ENCODE measurements around the gene P2RX7. TPM values are rescaled to one million over a fixed set of nuclear protein-coding genes. Genes with fewer than 3 reads are reported as not detected.
"Not testable (repeated sequence)": the region's sequence is repeated elsewhere in the genome, so short reads cannot be mapped to it uniquely, and the experiment has no call there.

P2RX7 gene
- total RNA-seq, 4 donors from 2014 or later: 9.8 to 38.6 (median 24.4) TPM

- TF ChIP-seq CTCF (IDR thresholded peaks at IDR 0.05): no peak
- TF ChIP-seq POLR2A (IDR thresholded peaks at IDR 0.05): no peak
- H3K4me3 ChIP-seq (ENCODE audit: low read depth, poor library complexity, severe bottlenecking): no peak overlapping the region
- intact Hi-C loops (cut with DNase I; ENCODE audit: low total_unique reads): no loop called here
- WGBS, 2 donors: 94 to 96% methylated on average over 14 to 21 of the region's 24 CpGs
- no peak for DNase-seq (ENCODE audit: low spot score in 2 of 2)
Observed at GRCh38 chr12:121228919-121229665, 96.4 kb downstream of the P2RX7 start.

GRCh38 chr12:121229826-121230537 is 97.3 kb downstream of the P2RX7 start:
- DNase-seq (ENCODE audit: low spot score in 2 of 2): peak in 1 of 2 donors; percentile 94
- intact Hi-C loops (cut with DNase I; ENCODE audit: low total_unique reads); H3K4me3 ChIP-seq (ENCODE audit: low read depth, poor library complexity, severe bottlenecking): not testable (repeated sequence)
- peak in 1 of 3 donors; percentile 69 for TF ChIP-seq CTCF (IDR thresholded peaks at IDR 0.05)
- 41 to 44% methylated on average over 19 of the region's 19 CpGs for WGBS, 2 donors

- no peak overlapping the region for H3K4me3 ChIP-seq (ENCODE audit: low read depth, poor library complexity, severe bottlenecking)
- DNase-seq (ENCODE audit: low spot score in 2 of 2): no peak
- no peak for TF ChIP-seq POLR2A (IDR thresholded peaks at IDR 0.05)
- TF ChIP-seq CTCF (IDR thresholded peaks at IDR 0.05): no peak
- 87 to 91% methylated on average over 12 of the region's 12 CpGs for WGBS, 2 donors
- intact Hi-C loops (cut with DNase I; ENCODE audit: low total_unique reads): no loop called here
Observed at GRCh38 chr12:121230538-121230907, 97.8 kb downstream of the P2RX7 start.

- DNase-seq (ENCODE audit: low spot score in 2 of 2): no peak
- no peak for TF ChIP-seq POLR2A (IDR thresholded peaks at IDR 0.05)
- TF ChIP-seq CTCF (IDR thresholded peaks at IDR 0.05): no peak
- intact Hi-C loops (cut with DNase I; ENCODE audit: low total_unique reads): no loop called here
- no peak overlapping the region for H3K4me3 ChIP-seq (ENCODE audit: low read depth, poor library complexity, severe bottlenecking)
- WGBS, 2 donors: 78 to 92% methylated on average over 16 of the region's 16 CpGs
Observed at GRCh38 chr12:121232163-121232562, 99.5 kb downstream of the P2RX7 start.

GRCh38 chr12:121232977-121233627 is 100.4 kb downstream of the P2RX7 start:
- DNase-seq (ENCODE audit: low spot score in 2 of 2): no peak
- 76 to 85% methylated on average over 14 of the region's 14 CpGs for WGBS, 2 donors
- intact Hi-C loops (cut with DNase I; ENCODE audit: low total_unique reads): no loop called here
- no peak for TF ChIP-seq POLR2A (IDR thresholded peaks at IDR 0.05)
- H3K4me3 ChIP-seq (ENCODE audit: low read depth, poor library complexity, severe bottlenecking): no peak overlapping the region

- DNase-seq (ENCODE audit: low spot score in 2 of 2): no peak
- no peak for TF ChIP-seq POLR2A (IDR thresholded peaks at IDR 0.05)
- no peak for TF ChIP-seq CTCF (IDR thresholded peaks at IDR 0.05)
Observed at GRCh38 chr12:121233628-121234020, 100.9 kb downstream of the P2RX7 start.

More at GRCh38 chr12:121233628-121234020, 100.9 kb downstream of the P2RX7 start:
- intact Hi-C loops (cut with DNase I; ENCODE audit: low total_unique reads): no loop called here
- 84 to 88% methylated on average over 11 of the region's 11 CpGs for WGBS, 2 donors
- H3K4me3 ChIP-seq (ENCODE audit: low read depth, poor library complexity, severe bottlenecking): no peak overlapping the region
